NOMO-1 (cell line): ENCODE results near the gene RUFY3.
A peak's percentile ranks its signal among the peaks of the same experiment; 100 is the strongest.
"Not testable (repeated sequence)": the region's sequence is repeated elsewhere in the genome, so short reads cannot be mapped to it uniquely, and the experiment has no call there.

Experiments
- DNase-seq, 2 experiments: peaks; one replicate each; lab custom pipeline; 2025; ENCODE audit not compliant: unreplicated experiment in 2 of 2; lab: John Stamatoyannopoulos, UW

Gene RUFY3

DNA sequence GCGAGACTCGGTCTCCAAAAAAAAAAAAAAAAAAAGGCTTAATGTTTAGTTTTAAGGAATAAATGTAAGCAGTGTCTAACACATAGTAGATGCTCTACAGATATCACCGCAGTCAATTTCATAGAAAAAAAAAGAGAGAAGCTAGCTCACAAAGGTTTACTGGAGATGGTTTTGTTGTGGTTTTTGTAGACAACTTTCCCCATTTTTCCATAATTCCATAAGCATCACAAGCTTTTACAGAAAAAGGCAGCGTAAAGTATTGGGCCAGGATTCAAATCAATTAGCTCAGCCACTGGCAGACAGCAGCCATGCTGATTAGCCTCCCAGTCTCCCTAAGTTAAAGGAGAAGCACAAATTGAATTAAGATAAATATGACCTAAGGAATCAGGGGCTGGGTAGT is 116.4 kb downstream of the RUFY3 start:
- no peak for DNase-seq

DNA sequence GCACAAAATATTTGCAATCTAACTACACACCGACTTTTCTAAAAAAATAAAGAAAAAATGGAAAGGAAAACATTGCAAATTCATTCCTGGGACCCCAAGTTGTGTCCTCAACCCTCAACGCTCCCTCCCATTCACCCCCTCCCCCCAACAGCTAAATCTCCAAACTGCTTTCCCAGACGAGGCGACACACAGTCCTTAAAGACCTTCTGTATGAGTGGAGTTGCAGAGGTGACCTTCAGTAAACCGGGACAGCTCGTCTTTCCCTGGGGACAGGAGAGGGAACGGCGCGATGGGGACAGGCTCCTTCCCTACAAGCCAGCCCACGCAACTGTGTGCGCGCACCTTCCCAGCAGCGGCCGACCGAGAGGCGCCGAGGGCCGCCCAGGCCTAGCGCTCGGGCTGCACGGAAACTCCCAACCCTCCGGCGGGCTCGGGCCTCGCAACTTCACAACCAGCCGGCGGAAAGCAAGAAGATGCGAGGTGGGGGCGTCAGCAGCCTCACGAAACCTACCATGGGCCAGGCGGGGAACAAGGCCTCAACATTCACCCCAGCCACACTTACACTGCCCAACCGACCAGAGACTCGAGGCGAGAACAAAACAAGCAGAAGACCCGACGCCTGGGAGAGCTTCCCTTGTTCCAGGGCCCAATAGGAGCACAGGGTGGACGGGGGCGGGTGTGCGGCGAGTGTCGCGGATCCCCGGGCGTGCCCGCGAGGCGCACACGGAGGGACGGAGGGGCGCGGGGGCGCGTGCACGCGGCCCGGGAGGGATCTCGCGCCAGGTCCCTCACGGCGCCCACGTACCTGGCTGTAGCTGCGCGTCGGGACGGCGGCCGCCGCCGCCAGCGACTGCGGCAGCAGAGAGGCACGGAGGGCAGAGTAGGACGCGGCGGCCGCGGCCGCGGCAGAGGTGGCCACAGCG is 117.2 kb downstream of the RUFY3 start:
- DNase-seq = peak; percentile 64 to 79

DNA sequence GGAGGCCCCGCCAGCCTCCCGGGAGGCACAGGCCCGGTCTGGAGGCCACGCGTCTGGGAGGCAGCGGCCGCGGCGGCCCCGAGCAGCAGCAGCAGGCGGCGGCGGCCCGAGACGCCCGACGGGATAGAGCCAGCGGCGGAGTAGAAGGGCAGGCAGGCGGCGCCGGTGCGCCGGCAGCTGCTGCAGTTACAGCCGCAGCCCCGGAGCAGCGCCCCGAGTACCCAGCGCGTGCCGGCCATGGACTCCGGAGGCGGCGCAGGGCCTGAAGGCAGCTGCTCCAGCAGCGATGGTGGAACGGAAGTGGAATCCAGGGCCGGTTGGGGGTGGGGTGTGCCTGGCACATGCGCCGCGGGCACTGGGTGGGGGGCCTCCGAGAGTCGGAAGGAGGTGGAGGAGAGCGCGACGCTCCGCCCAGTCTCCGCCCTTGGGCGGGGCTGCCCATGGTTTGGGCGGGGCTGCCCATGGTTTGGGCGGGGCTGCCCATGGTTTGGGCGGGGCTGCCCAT is 117.9 kb downstream of the RUFY3 start, which contains the start of gene GRSF1:
GRSF1 (minus strand) TSS at position 302 of the 505 bp plus-strand sequence; CDS start at position 239, 63 bp downstream.
- DNase-seq = peak; percentile 68 to 86

DNA sequence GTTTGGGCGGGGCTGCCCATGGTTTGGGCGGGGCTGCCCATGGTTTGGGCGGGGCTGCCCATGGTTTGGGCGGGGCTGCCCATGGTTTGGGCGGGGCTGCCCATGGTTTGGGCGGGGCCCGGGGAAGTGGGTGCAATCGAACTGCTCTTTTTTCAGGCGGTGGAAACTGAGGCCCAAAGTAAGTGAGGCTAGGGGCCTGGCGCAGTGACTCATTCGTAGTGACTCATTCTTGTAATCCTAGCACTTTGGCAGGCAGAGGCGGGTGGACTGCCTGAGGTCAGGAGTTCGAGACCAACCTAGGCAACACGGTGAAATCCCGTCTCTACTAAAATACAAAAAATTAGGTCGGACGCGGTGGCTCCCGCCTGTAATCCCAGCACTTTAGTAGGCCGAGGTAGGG is 118.4 kb downstream of the RUFY3 start:
- DNase-seq = not testable (repeated sequence)

DNA sequence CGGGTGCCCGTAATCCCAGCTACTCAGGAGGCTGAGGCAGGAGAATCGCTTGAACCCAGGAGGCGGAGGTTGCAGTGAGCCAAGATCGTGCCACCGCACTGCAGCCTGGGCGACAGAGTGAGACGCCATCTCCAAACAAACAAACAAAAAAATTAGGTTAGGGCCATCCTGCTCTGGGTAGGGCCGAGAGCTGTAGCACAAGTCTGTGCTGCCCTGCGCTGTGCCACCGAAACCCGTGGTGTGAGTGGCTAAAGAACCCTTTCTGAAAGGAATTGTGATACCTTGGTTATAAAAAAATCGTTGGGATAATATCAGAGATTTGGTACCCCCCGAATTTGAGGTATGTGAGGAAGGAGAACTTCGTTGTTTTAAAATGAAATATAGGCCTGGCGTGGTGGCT is 118.9 kb downstream of the RUFY3 start:
- not testable (repeated sequence) for DNase-seq

DNA sequence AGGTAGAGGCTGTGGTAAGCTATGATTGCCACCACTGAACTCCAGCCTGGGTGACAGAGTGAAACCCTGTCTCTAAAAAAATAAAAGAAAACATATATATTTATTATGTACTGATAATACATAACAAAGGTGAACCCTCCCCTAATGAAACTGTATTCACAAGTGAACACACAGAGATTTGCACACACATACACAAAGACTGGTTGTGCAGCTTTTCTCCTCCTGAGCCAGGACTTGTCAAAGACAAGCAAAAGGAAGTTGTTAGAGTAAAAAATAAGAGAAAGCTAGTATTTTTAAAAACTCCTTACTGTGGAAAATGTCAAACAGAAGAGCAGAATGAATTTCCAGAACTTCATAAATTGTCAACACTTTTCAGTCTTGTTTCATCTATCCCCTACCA is 119.4 kb downstream of the RUFY3 start:
- no peak for DNase-seq

DNA sequence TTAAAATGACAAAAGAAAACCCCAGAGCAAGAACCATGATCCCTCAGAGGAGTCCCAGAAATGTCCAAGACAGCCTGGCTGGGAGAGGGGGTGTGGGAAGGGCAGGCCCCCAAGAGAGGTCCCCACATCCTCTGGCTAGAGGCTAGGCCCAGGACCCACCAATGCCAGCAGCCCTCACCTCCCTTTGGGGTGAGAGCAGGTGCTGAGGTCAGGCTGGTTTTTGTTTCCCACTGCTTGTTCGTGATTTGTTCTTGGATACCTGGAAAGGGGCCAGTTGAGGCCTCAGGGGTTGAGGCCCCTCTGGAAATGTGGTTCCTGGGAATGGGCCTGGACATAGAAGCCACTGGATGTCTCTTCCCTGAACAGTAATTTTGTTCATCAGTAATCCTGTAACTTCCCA is 120.2 kb downstream of the RUFY3 start:
- DNase-seq = no peak

DNA sequence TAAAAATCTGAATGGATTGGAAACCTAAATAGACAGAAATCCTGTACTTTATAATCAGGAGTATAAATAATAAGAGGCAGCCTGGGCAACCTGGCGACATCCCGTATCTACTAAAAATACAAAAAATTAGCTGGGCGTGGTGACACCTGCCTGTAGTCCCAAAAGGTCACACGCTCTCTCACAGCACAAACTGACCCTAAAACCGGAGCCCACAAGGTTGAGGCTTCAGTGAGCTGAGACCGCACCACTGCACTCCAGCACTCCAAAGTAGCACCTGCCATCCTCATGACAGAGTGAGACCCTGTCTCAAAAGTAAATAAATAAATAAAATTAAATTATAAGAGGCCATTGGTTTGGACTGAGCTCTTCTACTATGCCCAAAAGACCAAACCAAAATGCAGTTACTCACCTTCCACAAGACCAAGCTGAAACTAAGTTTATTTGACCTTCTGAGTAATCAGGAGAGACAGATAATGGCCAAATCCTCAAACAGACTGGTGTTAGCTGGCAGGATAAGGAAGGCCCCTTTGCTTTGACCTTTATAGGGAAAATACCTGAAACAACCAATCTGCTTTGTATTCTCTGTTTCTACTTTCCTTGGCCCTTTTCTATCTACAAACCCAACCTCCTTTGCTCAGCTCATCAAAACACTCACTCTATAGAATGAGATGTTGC is 121.1 kb downstream of the RUFY3 start:
- no peak for DNase-seq

DNA sequence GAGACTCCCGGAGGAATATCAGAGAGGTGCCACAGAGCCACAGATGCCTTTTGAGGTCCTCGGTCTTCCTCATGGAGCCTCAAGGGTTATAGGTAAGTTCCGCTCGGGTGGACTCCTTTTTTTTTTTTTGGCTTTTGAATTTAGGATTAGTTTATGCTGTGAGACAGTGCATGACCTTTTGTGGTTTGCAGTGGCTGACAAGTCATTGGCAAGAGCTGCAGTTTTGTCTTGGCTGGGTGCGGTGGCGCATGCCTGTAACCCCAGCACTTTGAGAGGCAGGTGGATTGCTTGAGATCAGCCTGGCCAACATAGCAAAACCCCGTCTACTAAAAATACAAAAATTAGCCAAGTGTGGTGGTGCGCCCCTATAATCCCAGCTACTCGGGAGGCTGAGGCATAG is 122.4 kb downstream of the RUFY3 start:
- no peak for DNase-seq

DNA sequence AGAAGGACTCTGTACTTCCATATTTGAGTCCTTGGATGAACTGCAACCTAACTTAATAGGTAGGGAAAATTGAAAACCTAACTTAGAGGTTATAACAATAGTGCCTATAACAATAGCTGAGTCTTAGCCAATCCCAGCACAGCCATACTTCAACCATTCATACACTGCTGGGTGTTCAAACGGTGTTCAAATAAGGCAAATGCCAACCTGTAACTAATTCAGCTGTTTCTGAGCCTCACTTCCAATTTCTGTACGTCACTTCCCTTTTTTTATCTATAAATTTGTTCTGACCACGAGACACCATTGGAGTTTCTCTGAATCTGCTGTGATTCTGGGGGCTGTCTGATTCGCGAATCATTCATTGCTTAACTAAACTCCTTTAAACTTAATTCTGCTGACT is 127.5 kb downstream of the RUFY3 start:
- DNase-seq = peak; percentile 33 to 64

DNA sequence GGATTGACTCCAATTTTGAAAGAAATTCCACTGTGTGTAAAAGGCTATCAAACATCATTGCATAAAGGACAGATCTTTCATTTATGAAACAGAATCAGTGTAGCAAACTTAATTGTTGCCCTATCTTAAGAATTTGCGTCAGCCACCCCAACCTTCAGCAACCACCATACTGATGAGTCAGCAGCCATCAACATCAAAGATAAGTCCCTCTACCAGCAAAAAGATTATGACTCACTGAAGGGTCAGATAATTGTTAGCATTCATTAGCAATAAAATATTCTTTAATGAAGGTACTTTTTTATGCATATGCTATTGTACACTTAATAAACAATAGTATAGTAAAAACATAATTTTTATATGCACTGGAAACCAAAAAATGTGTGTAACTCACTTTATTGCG is 133.7 kb downstream of the RUFY3 start:
- no peak for DNase-seq
